Posterior cingulate gyrus (tissue), 11 donors: ENCODE measurements around the gene FAAP100.
"Not testable (repeated sequence)": the region's sequence is repeated elsewhere in the genome, so short reads cannot be mapped to it uniquely, and the experiment has no call there.

Experiments
- DNase-seq, 10 donors: peaks; one replicate each; pipeline versions ENCODE4 v3.0.0 to v3.0.0-alpha.2; 2020 to 2021; ENCODE audit warnings: mixed read lengths in 3 of 10
- intact Hi-C: fragments of 100-400 bp; cut with DNase I; formaldehyde crosslinking; loops from one replicate; pipeline ENCODE4 v1.15.1; 2023

FAAP100 gene, protein sequence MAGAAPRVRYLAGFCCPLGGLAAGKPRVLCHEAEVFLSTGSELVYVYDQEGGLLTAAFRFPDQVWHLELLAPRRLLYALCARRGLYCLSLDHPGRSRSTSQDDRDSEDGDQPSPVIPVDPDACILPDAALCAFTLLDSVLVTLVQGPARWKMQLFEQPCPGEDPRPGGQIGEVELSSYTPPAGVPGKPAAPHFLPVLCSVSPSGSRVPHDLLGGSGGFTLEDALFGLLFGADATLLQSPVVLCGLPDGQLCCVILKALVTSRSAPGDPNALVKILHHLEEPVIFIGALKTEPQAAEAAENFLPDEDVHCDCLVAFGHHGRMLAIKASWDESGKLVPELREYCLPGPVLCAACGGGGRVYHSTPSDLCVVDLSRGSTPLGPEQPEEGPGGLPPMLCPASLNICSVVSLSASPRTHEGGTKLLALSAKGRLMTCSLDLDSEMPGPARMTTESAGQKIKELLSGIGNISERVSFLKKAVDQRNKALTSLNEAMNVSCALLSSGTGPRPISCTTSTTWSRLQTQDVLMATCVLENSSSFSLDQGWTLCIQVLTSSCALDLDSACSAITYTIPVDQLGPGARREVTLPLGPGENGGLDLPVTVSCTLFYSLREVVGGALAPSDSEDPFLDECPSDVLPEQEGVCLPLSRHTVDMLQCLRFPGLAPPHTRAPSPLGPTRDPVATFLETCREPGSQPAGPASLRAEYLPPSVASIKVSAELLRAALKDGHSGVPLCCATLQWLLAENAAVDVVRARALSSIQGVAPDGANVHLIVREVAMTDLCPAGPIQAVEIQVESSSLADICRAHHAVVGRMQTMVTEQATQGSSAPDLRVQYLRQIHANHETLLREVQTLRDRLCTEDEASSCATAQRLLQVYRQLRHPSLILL

DNA sequence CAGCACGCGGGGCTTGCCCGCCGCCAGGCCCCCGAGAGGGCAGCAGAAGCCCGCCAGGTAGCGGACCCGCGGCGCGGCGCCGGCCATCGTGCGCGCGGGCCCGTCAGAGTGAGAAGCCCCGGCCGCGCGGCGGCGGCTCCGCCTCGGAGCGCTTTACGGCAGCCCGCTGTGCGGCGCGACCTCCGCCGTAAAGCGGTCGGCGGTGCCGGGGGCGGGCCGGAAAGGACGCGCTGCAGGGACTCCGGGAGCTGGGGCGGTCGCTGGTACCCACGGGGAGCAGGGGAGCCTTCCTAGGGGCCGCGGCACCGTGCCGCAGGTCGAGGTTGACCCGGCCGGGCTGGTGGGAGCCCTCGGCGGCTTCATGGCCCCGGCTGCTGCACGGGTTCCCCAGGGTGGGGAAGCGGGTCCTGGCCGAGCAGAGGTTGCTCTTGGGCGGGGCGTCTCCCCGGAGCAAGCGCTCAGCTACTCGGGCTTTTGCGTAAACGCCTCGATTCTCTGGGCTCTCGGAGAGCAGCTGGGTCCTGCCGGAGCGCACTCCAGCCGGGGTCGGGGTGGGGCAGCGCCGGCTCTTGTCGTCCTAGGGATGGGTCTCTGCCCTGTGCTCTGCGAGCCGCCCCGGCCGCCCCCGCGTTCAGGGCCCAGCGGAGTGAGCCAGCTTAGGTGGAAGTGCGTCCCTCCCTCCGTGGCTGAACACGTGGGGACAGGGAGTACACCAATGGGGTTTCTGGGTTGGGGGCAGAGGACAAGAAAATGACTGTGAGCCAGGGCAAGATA is at the start of gene FAAP100:
Gene FAAP100 (minus strand): TSS at position 110 of the 774 bp plus-strand sequence. CDS start 23 bp downstream, at position 87.
- intact Hi-C loops: loop anchor here (5.0 kb wide), 1 partner anchor 40 kb away; the partner anchor contains the start of gene ACTG1

DNA sequence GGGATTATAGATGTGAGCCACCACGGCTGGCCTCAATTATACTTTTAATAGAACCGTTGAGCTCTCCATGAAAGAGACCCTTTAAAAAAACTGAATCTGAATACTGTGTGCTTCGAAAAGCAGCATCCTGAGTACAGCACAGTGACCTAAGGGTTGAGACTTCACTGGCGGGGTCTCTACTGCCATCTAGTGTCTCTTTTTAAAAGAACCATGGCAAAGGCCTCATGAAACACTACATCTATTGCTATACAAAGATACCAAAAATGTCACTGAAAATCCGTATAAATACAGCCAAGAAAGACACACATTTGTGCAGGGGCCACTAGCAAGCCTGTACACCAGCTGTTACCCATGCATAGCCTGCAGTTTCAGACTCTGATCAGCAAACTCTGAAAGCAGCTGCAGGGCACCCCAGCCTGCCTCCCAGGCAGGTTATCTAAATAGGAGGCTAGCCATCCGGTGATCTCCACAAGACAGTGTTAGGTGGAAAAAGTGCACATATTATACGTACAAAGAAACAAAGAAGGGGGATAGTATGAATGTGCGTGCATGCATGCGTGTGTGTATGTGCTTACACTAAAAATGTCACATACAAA is 49.5 kb upstream of the FAAP100 start:
- peak in 2 of 10 donors; percentile 55 to 82 for DNase-seq
- intact Hi-C loops: loop anchor here (1.0 kb wide), 1 partner anchor 348 kb away; no protein-coding TSS in a partner anchor

More for the DNA sequence above, at the start of gene FAAP100:
- peak; percentile 59 to 97 (median 72) for DNase-seq

DNA sequence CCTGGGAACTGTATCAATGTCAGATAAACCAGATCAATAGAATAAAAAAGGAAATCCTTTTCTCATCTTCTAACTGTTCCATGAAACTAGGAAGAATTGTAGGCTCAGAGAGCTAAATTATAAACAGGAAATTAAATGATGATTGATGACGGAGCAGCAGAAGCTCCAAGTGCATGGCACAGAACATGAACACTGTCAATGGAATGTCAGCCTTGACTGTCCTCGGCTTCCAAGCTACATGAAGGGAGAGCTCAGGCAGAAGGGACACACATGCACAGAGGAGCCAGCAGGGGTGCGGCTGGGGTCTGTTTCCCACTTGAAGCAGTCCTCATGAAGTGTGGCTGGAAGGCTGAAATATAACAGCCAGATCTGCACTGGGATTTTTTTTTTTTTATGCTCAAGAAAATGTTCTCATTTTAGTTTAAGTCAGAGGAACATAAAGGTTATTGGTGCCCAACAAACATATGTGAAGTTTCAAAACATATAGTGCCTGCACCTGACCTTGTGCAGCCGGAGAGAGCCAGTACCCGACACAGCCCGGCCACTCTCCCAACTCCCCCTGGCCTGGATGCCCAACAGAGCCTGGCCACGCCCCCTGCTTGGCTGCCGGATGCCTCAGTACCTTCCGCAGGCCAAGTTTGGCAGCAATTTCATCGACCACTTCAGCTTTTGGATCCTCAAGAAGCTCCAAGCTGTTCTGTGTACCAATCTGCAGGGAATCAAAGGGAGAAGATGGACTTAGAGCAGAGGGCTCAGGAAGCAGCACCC is 47.8 kb upstream of the FAAP100 start:
- intact Hi-C loops: no loop called here
- peak in 3 of 10 donors; percentile 67 to 80 (median 76) for DNase-seq

DNA sequence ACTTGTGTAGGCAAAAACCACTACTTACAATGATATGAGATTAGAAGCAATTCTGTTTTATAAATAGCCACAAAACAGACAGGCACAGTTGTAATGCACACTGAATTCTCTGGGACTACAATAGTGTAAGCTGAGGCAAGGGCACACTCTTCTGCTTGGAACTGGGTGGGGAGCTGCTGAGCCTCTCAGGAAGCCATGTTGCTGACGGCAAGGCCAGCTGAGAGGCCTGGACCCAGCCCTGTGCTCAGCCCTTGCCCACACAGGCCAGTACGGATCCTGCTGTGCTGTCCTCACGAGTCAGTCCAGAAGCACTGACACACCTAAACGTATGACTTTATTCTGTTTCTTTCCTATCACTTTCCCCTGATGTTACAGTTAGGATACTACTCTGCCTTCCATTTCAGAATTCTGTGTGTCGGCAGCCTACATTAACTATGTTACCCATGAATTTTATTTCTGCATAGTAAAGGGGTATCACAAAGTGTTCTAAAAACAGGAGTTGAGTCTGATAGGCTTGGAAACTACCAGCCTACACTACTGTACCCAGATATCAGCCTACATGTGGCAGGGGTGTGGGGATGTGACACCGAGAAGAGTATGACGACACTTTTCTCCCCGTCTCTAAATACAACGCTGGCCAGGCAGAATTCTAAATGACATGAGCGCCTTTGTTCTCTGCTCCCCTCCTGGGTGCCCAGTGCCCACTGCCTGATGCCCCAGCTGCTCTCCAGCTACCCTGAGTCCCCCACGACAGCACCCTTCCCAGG is 41.1 kb upstream of the FAAP100 start:
- intact Hi-C loops: no loop called here
- peak in 2 of 10 donors; percentile 41 to 44 for DNase-seq

DNA sequence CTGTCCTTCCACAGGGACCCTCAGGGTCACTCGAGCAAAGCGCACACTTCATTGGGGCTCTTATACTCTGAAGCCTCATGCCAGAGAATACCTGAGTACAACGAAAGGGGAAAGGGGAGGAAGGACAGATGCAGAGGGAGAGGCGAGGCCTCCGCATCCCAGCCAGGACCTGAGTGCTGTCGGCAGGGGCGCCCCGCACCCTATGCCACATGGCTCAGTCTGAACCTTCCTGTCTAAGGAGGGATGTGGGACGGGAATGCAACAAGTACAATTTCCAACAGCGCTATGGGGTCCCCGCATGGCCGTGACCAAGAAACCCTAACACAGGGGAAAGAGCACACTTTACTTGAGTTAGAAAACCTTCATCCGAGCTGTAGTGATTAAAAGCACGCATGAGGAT is 39.8 kb upstream of the FAAP100 start:
- peak in 2 of 10 donors; percentile 49 to 63 for DNase-seq
- intact Hi-C loops: no loop called here

DNA sequence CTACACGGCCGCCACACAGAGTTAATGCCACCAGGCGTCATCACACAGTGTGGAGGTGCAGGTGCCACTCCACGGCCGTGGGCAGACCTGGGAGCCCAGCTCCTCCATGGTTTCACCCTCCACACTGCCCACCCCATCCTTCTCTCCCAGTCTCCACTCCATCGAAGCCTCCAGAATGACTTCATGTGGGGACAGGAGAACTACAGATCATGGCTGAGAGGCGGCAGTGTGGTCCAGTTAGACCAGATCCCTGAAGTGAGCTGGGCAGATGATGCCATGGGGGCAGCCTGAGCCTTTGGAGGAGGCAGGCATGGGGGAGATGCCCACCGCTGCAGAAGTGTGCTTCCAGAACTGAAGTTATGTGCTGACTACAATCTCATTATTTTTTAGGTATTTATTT is 38.0 kb upstream of the FAAP100 start:
- intact Hi-C loops: no loop called here
- peak in 2 of 10 donors; percentile 51 to 76 for DNase-seq

DNA sequence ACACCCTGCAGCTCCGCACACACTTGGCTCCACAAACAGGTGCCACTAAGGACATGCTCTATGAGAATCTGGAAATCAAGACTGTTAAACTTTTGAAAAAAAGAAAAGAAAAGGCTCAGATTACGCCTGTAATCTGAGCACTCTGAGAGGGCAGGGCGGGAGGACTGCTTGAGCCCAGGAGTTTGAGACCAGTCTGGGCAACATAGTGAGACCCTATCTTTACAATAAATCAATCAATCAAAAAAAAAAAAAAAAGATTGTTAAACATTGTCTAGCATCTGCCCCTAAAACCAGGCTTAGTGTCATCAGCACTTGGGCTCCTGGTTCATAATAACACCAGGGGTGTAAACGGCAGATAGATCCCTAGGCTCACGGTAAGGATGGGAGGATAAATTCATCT is 37.5 kb upstream of the FAAP100 start:
- intact Hi-C loops: no loop called here
- no peak for DNase-seq

DNA sequence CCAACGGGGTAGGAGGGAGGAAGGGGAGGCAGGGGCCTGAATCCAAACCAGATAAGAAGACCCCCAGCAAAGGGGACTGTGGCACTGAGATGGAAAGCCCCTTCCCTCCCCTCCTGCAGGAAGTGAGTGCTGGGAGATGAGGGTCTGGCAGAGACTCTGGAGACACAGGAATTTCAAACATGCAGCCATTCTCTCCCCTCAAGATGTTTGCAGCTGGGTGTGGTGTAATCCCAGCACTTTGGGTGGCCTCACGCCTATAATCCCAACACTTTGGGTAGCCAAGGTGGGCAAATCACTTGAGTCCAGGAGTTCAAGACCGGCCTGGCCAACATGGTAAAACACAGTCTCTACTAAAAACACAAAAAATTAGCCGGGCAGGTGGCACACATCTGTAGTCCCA is 33.9 kb upstream of the FAAP100 start:
- DNase-seq: peak in 1 of 10 donors; percentile 33
- intact Hi-C loops: no loop called here

DNA sequence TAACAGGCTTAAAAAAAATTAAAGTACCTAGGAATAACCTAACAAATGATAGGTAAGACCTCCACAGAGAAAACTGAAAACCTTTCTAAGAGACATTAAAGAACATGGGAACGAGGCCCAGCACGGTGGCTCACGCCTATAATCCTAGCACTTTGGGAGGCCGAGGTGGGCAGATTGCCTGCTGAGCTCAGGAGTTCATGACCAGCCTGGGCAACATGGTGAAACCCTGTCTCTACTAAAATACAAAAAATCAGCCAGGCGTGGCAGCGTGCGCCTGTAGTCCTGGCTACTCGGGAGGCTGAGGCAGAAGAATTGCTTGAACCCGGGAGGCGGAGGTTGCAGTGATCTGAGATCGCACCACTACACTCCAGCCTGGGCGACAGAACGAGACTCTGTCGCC is 32.6 kb upstream of the FAAP100 start:
- peak in 2 of 10 donors; percentile 10 to 58 for DNase-seq
- intact Hi-C loops: not testable (repeated sequence)

DNA sequence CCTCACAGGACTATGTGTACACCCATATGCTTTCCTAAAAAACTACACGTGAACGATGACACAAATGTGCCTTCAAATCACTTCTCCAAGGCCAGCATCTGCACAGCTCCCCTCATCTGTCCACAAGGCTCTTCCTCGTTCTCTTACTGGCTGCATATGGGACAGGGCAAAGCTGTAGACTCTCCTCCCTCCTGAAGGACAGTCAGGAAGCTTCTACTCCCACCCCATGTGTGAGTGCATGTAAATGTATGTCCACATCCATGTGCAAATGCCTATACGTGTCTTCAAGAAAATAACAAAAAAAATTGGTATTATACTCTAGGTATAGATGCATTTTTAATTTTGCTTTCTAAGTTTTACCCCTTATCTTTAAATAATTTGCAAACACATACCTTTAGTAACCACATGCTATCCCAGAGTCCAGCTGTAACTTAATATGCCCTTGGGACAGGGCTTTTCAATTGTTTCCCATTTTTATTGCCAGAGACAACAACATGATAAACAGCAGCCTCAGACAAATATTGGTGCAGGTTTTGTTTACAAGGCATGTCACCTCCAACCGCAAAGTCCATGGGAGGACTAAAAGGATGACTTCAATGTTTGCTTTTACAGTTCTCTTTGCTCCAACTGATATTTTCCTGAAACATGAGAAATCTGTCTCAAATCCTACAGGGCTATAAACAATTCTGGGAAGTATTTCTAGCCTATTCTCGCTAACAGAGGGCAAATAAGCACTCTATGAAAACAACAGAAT is 31.6 kb upstream of the FAAP100 start:
- no peak for DNase-seq
- intact Hi-C loops: no loop called here

DNA sequence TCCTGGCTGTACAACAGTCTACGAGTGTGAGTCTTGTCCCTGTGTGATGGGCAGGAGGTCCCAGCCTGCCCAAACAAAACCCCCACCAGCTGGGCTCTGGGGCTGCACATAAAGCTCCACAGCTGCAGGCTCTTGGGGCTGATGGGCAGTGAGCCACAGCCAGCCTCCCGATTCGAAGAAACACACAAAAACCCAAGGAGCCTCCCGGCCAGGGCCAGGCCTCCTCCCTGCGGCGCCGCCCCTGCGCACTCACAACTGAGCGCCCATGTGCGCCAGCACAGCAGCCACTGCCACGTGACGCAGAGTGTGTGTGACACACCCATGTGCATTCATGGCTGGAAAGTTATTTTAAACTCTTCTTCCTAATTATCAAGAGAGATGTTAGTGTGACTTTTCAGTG is 30.6 kb upstream of the FAAP100 start:
- peak in 2 of 10 donors; percentile 80 to 89 for DNase-seq
- intact Hi-C loops: no loop called here

DNA sequence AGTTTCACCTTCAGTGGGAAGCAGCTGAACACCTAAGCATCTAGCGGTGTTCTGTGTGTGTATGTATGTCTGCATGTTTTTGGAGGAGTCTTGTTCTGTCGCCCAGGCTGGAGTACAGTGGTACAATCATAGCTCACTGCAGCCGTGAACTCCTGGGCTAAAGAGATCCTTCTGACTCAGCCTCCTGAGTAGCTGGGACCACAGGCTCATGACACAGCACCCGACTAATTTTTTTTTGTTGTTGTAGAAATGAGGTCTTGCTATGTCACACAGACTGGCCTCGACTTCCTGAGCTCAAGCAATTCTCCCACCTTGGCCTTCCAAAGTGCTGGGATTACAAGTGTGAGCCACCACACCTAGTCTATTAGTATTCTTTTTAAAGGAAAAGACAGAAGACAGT is 30.2 kb upstream of the FAAP100 start:
- intact Hi-C loops: no loop called here
- peak in 1 of 10 donors; percentile 1 for DNase-seq

DNA sequence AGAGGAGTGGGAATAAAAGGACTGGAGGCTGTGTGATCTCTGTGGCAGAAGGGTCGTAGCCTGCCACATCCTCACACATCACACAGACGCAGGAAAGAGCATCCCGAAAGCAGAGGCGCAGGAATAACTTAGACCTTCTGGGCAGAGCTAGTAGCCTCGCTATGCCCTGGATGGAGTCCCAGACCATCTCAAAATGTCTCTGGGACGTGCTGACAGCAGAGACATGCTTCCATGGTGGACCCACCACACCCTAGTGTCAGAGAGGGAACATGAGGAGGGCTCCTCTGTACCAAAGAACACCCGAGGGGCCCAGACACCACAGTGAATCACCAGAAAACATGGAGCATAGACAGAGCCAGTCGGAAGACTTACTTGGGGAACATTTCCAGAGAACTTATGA is 29.6 kb upstream of the FAAP100 start:
- intact Hi-C loops: no loop called here
- peak in 2 of 10 donors; percentile 22 to 24 for DNase-seq

DNA sequence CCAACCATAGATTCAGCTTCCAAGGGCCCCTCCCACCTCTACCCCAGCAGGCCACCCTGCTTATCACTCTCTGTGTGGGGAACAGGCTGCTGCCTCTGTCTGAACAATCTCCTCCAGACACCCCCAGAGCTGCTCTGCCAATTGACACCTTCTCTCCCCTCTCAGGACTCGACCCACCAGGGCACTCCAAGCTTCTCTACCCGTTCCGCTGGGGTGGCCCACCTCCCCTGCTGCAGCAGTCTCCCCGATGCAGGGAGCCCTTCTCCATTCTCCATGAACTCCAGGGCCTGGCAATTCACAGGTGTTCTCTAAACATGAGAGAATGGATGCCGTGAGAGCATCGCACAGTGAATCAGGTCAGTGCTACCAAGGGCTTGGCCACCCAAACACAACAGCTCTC is 28.3 kb upstream of the FAAP100 start:
- peak in 3 of 10 donors; percentile 15 to 67 (median 65) for DNase-seq

DNA sequence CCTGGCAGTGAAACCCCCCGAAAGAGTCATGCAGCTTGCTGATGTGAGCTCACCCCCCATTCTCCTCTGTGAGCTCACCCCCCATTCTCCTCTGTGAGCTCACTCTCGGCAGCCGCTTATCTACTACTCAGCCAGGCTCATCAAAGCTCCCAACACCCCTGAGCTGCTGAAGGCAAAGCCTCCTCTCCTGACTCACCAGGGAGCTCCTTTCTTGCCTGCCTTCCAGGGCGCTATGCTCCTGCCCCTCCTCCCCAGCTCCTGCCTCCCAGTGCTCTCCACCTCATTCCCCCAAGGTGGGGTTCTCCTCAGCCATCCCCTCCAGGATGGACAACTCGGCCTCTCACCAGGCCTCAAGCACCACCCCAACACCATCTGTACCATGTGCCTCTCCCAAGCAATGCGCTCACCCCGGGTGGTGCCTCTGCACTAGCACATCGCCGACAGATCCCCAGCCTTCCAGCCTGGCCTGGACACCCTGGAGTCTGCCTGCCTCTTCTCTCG is 27.7 kb upstream of the FAAP100 start:
- intact Hi-C loops: no loop called here
- DNase-seq: peak in 4 of 10 donors; percentile 22 to 86 (median 59)

More for the DNA sequence above, 28.3 kb upstream of the FAAP100 start:
- intact Hi-C loops: no loop called here

DNA sequence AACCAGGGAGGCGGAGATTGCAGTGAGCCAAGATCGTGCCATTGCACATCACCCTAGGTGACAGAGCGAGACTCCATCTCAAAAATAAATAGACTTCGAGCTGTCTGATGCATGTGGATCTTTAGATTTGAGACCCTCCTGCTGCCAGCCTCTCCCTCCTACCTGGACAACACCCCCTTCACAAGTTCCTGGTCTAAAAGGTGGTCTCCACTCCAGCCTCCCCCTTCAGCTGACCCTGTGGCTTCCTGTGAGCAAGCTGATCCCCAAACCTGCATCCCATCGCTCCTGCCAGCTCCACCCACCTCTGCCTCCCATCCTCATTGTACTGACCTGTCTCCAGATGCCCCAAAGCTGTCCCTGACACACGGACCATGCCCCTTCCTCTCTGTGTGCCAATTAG is 27.1 kb upstream of the FAAP100 start:
- peak in 3 of 10 donors; percentile 2 to 68 (median 28) for DNase-seq
- intact Hi-C loops: no loop called here

DNA sequence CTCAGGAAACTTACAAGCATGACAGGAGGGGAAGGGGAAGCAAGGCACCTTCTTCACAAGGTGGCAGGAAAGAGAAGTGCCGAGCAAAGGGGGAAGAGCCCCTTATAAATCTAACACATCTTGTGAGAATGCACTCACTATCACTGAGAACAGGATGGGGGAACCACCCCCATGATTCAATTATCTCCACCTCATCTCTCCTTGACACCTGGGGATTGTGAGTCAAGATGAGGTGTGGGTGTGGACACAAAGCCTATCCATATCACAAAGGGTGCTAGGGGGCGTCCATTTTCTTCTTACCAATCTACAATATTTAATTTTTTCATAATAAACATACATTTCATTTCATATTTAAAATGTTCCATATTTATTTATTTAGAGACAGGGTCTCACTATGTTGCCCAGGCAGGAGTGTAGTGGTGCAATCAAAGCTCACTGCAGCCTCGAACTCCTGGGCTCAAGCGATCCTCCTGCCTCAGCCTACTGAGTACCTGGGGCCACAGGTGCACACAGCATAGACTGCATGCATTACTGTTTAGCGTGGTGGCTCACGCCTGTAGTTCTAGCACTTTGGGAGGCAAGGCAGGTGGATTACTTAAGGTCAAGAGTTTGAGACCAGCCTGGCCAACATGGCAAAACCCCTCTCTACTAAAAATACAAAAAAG is 26.5 kb upstream of the FAAP100 start:
- DNase-seq: peak in 2 of 10 donors; percentile 6 to 20
- intact Hi-C loops: no loop called here
